GM04503 (cell line): ENCODE data around the gene FANCL.
A peak's percentile ranks its signal among the peaks of the same experiment; 100 is the strongest.
"Not testable (repeated sequence)": the region's sequence is repeated elsewhere in the genome, so short reads cannot be mapped to it uniquely, and the experiment has no call there.

Experiments
- DNase-seq: peaks from one replicate; pipeline ENCODE4 v3.0.0-alpha.2; 2012; ENCODE audit warnings: low read depth

FANCL gene

GRCh38 chr2:58240670-58241545 lies at the start of gene FANCL:
FANCL (minus strand) TSS chr2:58241325; CDS start chr2:58241313, 12 bp downstream.
- DNase-seq, result peak; percentile 32

GRCh38 chr2:58289029-58289428 lies 47.9 kb upstream of the FANCL start:
- no peak for DNase-seq

- no peak for DNase-seq
These were observed 42.8 kb upstream of the FANCL start for GRCh38 chr2:58283931-58284330.

GRCh38 chr2:58275144-58275543 lies 34.0 kb upstream of the FANCL start:
- DNase-seq, result not testable (repeated sequence)

- no peak for DNase-seq
These were observed 30.7 kb upstream of the FANCL start for GRCh38 chr2:58271826-58272225.

DNA sequence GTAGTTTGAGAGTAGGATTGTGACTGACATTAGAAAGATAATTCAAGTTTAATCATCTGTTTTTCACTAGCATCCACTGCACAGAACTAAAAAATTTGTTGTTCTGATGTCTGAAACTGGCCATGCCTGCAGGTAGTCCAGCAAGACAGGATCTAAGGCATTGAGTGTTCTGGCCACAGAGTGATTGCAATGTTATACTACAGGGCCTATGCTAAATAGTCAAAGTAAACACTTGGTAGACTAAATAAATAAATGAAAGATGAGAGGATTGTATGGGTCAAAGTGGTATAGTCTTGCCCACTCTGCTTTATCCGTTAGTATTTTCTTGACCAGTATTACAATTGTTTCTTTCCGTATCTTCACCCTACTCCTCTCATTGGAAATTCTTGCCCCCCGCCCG lies 27.6 kb upstream of the FANCL start:
- DNase-seq, result no peak

DNA sequence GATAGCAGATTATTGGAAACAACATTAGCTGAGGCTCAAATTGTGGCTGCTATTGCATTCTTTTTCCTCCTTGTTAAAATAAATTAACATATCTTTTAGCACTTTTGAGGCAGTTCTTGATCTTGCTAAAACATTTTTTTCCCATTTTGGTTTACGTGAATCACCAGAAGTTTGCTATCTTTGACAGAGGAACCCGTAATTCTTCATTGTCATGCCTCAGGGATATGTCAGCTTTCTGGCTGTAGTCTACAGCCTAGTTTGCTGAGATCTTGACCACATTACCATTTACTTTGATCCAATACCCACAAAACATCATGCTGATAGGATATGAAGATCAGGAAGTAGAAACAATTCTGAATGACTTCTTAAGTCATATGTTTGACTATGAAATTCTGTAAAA lies 25.1 kb upstream of the FANCL start:
- no peak for DNase-seq

- no peak for DNase-seq
These were observed 20.1 kb upstream of the FANCL start for GRCh38 chr2:58261209-58261608.

DNA sequence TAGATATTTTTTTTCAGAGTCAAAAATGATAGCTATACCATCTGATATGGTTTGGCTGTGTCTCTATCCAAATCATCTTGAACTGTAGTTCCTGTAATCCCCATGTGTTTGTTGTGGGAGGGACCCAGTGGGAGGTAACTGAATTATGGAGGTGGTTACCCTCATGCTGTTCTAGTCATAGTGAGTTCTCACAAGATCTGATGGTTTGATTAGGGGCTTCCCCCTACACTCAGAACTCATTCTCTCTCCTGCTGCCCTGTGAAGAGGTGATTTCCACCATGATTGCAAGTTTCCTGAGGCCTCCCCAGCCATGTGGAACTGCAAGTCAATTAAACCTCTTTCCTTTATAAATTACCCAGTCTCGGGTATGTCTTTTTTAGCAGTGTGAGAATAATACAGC lies 17.3 kb upstream of the FANCL start:
- DNase-seq, result not testable (repeated sequence)

DNA sequence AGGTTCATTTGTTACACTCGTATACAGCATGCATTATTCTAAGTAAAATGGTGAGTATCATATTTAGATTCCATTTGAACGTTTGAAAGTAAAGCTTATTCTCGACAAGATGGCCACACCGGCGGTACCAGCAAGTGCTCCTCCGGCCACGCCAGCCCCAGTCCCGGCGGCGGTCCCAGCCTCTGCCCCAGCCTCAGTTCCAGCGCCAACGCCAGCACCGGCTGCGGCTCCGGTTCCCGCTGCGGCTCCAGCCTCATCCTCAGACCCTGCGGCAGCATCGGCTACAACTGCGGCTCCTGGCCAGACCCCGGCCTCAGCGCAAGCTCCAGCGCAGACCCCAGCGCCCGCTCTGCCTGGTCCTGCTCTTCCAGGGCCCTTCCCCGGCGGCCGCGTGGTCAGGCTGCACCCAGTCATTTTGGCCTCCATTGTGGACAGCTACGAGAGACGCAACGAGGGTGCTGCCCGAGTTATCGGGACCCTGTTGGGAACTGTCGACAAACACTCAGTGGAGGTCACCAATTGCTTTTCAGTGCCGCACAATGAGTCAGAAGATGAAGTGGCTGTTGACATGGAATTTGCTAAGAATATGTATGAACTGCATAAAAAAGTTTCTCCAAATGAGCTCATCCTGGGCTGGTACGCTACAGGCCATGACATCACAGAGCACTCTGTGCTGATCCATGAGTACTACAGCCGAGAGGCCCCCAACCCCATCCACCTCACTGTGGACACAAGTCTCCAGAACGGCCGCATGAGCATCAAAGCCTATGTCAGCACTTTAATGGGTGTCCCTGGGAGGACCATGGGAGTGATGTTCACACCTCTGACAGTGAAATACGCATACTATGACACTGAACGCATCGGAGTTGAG lies 10.4 kb upstream of the FANCL start:
- DNase-seq, result not testable (repeated sequence)

GRCh38 chr2:58241546-58241864 lies 380 bp upstream of the FANCL start:
- no peak for DNase-seq

- DNase-seq, result no peak
These were observed 1.7 kb downstream of the FANCL start for GRCh38 chr2:58239243-58239925.

- no peak for DNase-seq
These were observed 3.4 kb downstream of the FANCL start for GRCh38 chr2:58237741-58238140.

GRCh38 chr2:58235984-58236383 lies 5.1 kb downstream of the FANCL start:
- DNase-seq, result no peak

- DNase-seq, result no peak
These were observed 6.0 kb downstream of the FANCL start for GRCh38 chr2:58235170-58235569.

DNA sequence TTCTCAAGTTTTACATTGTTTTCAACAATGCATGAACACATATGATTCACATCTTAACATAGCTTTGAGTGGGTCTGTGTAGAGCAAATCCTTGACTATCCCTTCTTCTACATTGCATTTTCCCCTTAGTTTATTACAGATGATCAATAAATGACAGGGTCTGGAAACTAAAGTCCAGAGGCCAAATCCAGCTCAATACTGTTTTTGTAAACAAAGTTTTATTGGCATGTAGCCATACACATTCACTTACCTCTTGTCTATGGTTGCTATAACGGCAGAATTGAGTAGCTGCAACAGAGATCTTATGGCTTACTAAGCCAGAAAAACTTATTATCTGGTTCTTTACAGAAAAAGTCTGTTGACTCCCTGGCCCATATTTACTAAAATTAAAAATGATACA lies 12.8 kb downstream of the FANCL start:
- DNase-seq, result no peak

GRCh38 chr2:58227171-58227917 lies 13.8 kb downstream of the FANCL start:
- DNase-seq, result no peak

- DNase-seq, result no peak
These were observed 19.2 kb downstream of the FANCL start for GRCh38 chr2:58221909-58222308.

DNA sequence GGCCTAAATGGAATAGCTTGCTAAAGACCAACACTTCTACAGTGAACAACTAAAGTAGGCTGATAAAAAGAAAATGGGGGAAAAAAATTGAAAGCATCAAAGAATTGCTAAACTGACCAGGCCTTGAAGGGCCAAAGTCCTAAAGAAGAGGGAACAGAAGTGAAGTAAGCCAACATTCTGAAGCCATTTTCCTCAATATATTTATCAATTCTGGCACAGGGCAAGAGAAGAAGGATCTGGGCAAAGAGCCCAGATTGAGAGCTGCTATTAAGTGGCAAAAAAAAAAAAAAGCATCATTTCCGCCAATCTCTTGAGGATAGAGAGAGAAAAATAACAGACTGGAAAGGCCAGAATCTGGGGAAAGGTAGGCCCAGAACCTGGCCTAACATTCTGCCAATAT lies 25.7 kb downstream of the FANCL start:
- DNase-seq, result no peak

DNA sequence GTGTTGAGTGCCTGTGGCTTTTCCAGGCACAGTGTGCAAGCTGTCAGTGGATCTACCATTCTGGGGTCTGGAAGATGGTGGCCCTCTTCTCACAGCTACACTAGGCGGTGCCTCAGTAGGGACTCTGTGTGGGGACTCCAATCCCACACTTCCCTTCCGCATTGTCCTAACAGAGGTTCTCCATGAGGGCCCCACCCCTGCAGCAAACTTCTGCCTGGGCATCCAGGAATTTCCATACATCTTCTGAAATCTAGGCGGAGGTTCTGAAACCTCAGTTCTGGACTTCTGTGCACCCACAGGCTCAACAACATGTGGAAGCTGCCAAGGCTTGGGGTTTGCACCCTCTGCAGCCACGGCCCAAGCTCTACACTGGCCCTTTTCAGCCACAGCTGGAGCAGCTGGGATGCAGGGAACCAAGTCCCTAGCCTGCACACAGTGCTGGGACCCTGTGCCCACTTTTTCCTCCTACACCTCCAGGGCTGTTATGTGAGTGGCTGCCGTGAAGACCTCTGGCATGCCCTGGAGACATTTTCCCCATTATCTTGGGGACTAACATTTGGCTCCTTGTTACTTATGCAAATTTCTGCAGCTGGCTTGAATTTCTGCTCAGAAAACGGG lies 30.1 kb downstream of the FANCL start:
- not testable (repeated sequence) for DNase-seq

GRCh38 chr2:58207189-58207588 lies 33.9 kb downstream of the FANCL start:
- DNase-seq, result no peak
